Measurements from ENCODE around the gene IL16.

IL16 gene

GRCh38 chr15:81294516-81294880, 97.8 kb downstream of the IL16 start:
- Histone ChIP-seq H3K27me3 (ENCODE audit: insufficient read depth, poor library complexity, severe bottlenecking) (no peaks in the 10 kb centered on the region), H3K27ac (replicated peaks) (peak overlapping the region; percentile 78), H3K4me3 (replicated peaks; ENCODE audit: insufficient read depth, low read length) (no peak overlapping the region)
- TF ChIP-seq POLR2AphosphoS5 (IDR thresholded peaks at IDR 0.05; ENCODE audit: low read depth) (no peak), CTCF (IDR thresholded peaks at IDR 0.05; ENCODE audit: insufficient read depth, low read length) (no peak), SPI1 (IDR thresholded peaks at IDR 0.05; ENCODE audit: borderline replicate concordance, low read depth) (no peak), REST (IDR thresholded peaks at IDR 0.05; ENCODE audit: insufficient replicate concordance, low read depth) (no peak), GABPA (IDR thresholded peaks at IDR 0.05; ENCODE audit: low read depth) (no peak)
- DNase-seq (ENCODE audit: low read depth in 1 of 2, low spot score in 1 of 2), result peak in 1 of 2 experiments; percentile 23

- H3K27ac ChIP-seq (replicated peaks), result peak overlapping the region; percentile 78
- TF ChIP-seq REST (IDR thresholded peaks at IDR 0.05; ENCODE audit: insufficient replicate concordance, low read depth) (no peak), GABPA (IDR thresholded peaks at IDR 0.05; ENCODE audit: low read depth) (no peak), SPI1 (IDR thresholded peaks at IDR 0.05; ENCODE audit: borderline replicate concordance, low read depth) (no peak), CTCF (IDR thresholded peaks at IDR 0.05; ENCODE audit: insufficient read depth, low read length) (no peak), POLR2AphosphoS5 (IDR thresholded peaks at IDR 0.05; ENCODE audit: low read depth) (no peak)
- peak in 1 of 2 experiments; percentile 17 for DNase-seq (ENCODE audit: low read depth in 1 of 2, low spot score in 1 of 2)
- no peaks in the 10 kb centered on the region for H3K27me3 ChIP-seq (ENCODE audit: insufficient read depth, poor library complexity, severe bottlenecking)
- no peak overlapping the region for H3K4me3 ChIP-seq (replicated peaks; ENCODE audit: insufficient read depth, low read length)
Observed at GRCh38 chr15:81295486-81296121, 98.9 kb downstream of the IL16 start.

GRCh38 chr15:81296186-81296585, 99.5 kb downstream of the IL16 start:
- no peaks in the 10 kb centered on the region for H3K27me3 ChIP-seq (ENCODE audit: insufficient read depth, poor library complexity, severe bottlenecking)
- DNase-seq (ENCODE audit: low read depth in 1 of 2, low spot score in 1 of 2), result no peak
- peak overlapping the region; percentile 78 for H3K27ac ChIP-seq (replicated peaks)
- no peak for TF ChIP-seq REST (IDR thresholded peaks at IDR 0.05; ENCODE audit: insufficient replicate concordance, low read depth)
- TF ChIP-seq SPI1 (IDR thresholded peaks at IDR 0.05; ENCODE audit: borderline replicate concordance, low read depth), result no peak
- no peak overlapping the region for H3K4me3 ChIP-seq (replicated peaks; ENCODE audit: insufficient read depth, low read length)

Data from HL-60 (cell line).